Thymus (tissue), 11 donors: ENCODE data around the gene MYO1A. TPM values are rescaled to one million over a fixed set of nuclear protein-coding genes. Genes with fewer than 3 reads are reported as not detected.

ENCODE experiments used
- DNase-seq, 9 donors: peaks; one replicate each; pipeline ENCODE4 v3.0.0-alpha.2; 2013; ENCODE audit warnings: low spot score in 9 of 9, low read depth in 6 of 9, missing footprints in 1 of 9
- H3K27ac ChIP-seq, 2 donors: one replicate each; pipeline ENCODE4 v1.5.1; 2013; ENCODE audit warnings: control low read depth in 1 of 2, low read depth in 1 of 2, low read length in 1 of 2, mild to moderate bottlenecking in 1 of 2, moderate library complexity in 1 of 2
- H3K27me3 ChIP-seq, 2 donors: one replicate each; pipeline ENCODE4 v1.5.1; 2013; ENCODE audit warnings: low read length in 1 of 2; ENCODE audit not compliant: control insufficient read depth in 2 of 2, insufficient read depth in 1 of 2
- H3K36me3 ChIP-seq, 2 donors: one replicate each; pipeline ENCODE4 v1.5.1; 2013; ENCODE audit warnings: low read length in 1 of 2, mild to moderate bottlenecking in 1 of 2, moderate library complexity in 1 of 2; ENCODE audit not compliant: control insufficient read depth in 2 of 2, insufficient read depth in 2 of 2
- H3K4me1 ChIP-seq, 2 donors: one replicate each; pipeline ENCODE4 v1.5.1; 2013; ENCODE audit warnings: low read length in 2 of 2; ENCODE audit not compliant: control insufficient read depth in 2 of 2, insufficient read depth in 2 of 2
- H3K4me3 ChIP-seq, 2 donors: one replicate each; pipeline ENCODE4 v1.5.1; 2013; ENCODE audit warnings: low read length in 2 of 2, control low read depth in 1 of 2, mild to moderate bottlenecking in 1 of 2
- H3K9me3 ChIP-seq, 2 donors: one replicate each; pipeline ENCODE4 v1.5.1; 2013; ENCODE audit warnings: low read length in 1 of 2, mild to moderate bottlenecking in 1 of 2; ENCODE audit not compliant: control insufficient read depth in 2 of 2, insufficient read depth in 1 of 2
- WGBS: extraction: QIAGEN DNeasy Blood & Tissue Kit; methylation state at CpG from one replicate; pipeline ENCODE4 v1.1.7; 2013; 5-methylcytosine and 5-hydroxymethylcytosine counted together
- polyA plus RNA-seq: library from polyadenylated mRNA; stranded (reverse); fragments of 200-250 nt; gene quantifications from one replicate; pipeline ENCODE4 v1.2.3, GENCODE V29; 2013
- total RNA-seq: library from RNA; stranded (reverse); fragments of 120-200 nt; gene quantifications from one replicate; pipeline ENCODE4 v1.2.4, GENCODE V29; 2013
- donor health status: healthy.

MYO1A gene
- total and polyA plus RNA-seq, 2 donors: 0.52 to 1.1 TPM

DNA sequence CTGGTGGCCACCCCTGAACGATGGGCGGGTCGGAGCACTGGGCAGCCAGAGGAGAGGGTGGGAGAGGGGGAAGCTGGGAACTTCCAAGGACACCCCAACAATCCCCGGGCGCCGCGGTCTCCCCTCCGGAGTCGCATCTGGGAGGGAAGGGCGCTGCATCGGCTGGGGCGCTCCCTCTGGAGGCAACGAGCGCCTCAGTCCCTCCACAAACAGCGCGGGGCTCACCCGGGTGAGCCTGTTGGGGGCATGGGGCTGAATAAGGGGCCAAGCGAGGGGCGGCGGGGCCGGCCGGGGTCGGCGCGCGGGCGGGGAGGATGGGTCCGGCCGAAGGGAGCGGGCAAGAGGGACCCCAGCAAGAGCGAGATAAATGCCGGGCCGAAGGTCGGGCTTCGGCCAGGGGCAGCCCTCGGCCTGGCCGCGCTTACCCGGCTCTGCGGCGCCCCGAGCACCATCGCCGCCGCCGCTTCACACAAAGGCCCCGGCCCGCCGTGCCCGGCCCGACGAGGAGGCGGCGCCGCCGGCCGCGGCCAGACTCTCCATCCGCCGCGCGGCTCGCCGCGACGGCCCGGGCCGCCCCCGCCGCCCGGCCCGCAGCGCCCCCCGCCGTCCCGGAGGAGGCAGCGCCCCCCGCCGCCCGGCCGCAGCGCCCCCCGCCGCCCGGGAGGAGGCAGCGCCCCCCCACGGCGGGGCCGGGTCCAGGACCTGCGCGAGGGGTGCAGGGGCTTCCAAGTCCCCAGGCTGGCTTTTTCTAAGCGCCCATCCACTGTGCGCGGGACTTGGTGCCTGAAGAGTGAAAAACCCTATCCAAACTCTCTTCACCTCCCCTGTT is 43.7 kb downstream of the MYO1A start, which contains the start of gene ZBTB39:
ZBTB39 (minus strand) TSS at position 567 of the 829 bp plus-strand sequence. CDS start 1,629 bp downstream, outside the sequence.
- Histone ChIP-seq H3K9me3 (no peaks in the 10 kb centered on the region), H3K36me3 (peaks cover 27 to 36% of the 10 kb centered on the region in 2 donors), H3K4me1 (peaks cover 8 to 30% of the 10 kb centered on the region in 2 donors), H3K27ac (peak within 1 kb of the TSS in 1 of 2 donors; percentile 36), H3K4me3 (peak within 1 kb of the TSS; percentile 61 to 76), H3K27me3 (no peaks in the 10 kb centered on the region)
- DNase-seq: peak in 3 of 9 donors; percentile 57 to 74 (median 61)
- under 1% methylated on average over 94 of the region's 94 CpGs for WGBS

DNA sequence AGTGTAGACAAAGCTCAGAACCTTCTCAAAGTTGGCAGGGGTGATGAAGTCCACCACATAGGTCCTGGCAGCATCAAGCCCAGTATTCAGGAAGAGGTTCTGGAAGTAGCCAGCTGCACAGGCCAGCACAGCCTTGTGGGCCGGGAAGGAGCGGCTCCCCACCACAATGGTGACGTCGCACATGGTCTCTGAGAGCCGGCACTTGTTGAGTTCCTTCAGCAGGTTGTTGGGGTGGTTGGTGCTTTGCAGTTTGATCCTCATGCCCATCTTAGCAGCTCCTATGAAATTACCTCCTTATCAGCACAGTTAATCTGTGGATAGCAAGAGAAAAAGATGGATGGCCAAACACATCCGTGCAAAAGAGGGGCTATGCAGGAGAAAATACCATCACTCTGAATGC is 45.3 kb downstream of the MYO1A start:
- Histone ChIP-seq H3K27ac (no peak overlapping the region), H3K36me3 (peaks cover 30 to 51% of the 10 kb centered on the region in 2 donors), H3K27me3 (no peaks in the 10 kb centered on the region), H3K4me1 (peaks cover 8 to 31% of the 10 kb centered on the region in 2 donors), H3K4me3 (no peak overlapping the region), H3K9me3 (no peaks in the 10 kb centered on the region)
- no peak for DNase-seq
- 94% methylated on average over 6 of the region's 6 CpGs for whole genome bisulfite sequencing

DNA sequence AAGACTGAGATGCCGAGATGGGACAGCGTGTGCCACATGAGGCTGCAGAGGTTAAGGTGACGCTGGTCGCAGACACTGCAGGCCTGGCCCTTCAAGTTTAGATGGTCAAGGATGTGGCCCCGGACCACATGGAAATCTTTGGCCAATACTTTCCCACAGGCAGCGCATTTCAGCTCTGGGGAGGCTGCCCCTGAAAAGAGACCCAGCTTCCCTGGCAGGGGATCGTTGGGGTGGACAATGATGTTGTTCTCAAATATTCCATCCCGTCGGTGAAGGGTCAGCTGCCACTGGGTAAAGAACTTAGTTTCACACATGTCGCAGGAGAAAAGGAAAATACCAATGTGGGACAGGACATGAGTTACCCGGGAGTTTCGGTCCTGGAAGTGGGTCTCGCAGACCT is 46.5 kb downstream of the MYO1A start:
- Histone ChIP-seq H3K27me3 (no peaks in the 10 kb centered on the region), H3K4me3 (no peak overlapping the region), H3K9me3 (no peaks in the 10 kb centered on the region), H3K27ac (no peak overlapping the region), H3K36me3 (peaks cover 30 to 62% of the 10 kb centered on the region in 2 donors), H3K4me1 (peaks cover 8 to 29% of the 10 kb centered on the region in 2 donors)
- 97% methylated on average over 13 of the region's 13 CpGs for WGBS
- no peak for DNase-seq

DNA sequence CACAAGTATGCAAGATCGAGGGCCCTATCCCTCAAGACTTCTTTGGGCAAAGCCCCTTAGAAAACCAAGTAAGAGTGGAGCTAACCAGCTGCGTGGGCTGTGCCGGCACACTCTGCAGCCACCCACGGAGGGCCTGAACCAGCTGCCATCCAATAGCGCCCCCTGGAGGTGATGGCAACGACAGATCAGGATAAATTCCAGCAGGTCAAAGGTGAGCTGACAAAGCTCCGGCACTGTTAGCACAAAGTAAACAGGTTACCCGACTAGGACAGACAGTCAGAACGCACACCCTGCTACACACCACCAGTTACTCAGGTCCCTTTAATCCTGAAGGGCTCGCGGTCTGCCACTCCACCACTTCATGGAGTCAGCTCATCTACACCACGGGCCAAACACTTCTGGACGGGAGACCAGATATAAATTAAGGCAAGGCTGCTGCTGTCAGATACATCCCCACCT is 48.5 kb downstream of the MYO1A start:
- H3K4me1 ChIP-seq: peaks cover 4 to 21% of the 10 kb centered on the region in 2 donors
- H3K36me3 ChIP-seq: peaks cover 30 to 66% of the 10 kb centered on the region in 2 donors
- no peak overlapping the region for H3K4me3 ChIP-seq
- no peak overlapping the region for H3K27ac ChIP-seq
- no peaks in the 10 kb centered on the region for H3K27me3 ChIP-seq
- WGBS: 54% methylated on average over 13 of the region's 13 CpGs
- DNase-seq: peak; percentile 40 to 80 (median 64)
- no peaks in the 10 kb centered on the region for H3K9me3 ChIP-seq

DNA sequence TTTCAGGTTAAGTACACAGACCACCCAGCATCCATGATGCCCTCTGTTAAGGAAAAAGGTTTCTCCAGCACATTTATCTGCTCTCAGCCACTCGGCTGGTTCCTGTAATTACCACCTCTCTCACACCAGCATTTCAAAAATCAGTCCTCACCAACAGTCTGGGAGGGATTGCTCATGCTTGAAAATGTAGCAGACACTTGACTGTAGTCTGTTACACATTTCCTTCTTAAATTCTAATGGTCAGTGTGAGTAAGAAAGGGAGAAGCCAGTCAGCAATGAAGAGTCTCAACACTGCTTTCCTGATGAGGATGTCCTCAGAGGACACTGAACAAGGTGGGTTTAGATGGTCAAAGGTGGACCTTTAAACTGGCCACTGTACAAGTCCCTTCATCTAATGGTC is 49.5 kb downstream of the MYO1A start:
- Histone ChIP-seq H3K36me3 (peaks cover 37 to 69% of the 10 kb centered on the region in 2 donors), H3K27ac (no peak overlapping the region), H3K27me3 (no peaks in the 10 kb centered on the region), H3K4me3 (no peak overlapping the region), H3K9me3 (no peaks in the 10 kb centered on the region), H3K4me1 (peaks cover 2 to 15% of the 10 kb centered on the region in 2 donors)
- DNase-seq: no peak
- 97% methylated on average over 1 of the region's 1 CpG for WGBS

DNA sequence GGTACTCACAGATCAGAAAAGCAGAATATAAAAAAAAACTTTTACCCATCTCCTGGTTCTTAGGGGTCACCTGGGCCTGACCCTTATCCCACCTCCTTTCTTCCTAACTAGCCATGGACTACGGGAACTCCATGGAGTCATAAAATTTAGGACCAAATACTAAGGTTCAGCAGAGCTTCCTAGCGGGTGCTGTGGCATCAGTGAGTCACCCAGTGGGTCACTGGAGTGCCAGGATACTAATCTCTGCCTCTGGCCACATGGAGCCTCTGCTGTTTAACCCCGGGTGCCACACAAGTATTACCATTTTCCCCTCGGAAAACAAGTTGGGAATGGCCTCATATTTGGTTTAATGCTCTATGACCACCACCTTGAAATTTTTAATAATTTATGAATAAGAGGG is 50.5 kb downstream of the MYO1A start:
- DNase-seq: no peak
- no peak overlapping the region for H3K4me3 ChIP-seq
- no peak overlapping the region for H3K27ac ChIP-seq
- H3K4me1 ChIP-seq: peaks cover 0 to 7% of the 10 kb centered on the region in 2 donors
- H3K27me3 ChIP-seq: no peaks in the 10 kb centered on the region
- no peaks in the 10 kb centered on the region for H3K9me3 ChIP-seq
- 99% methylated on average over 4 of the region's 4 CpGs for WGBS
- H3K36me3 ChIP-seq: peaks cover 36 to 65% of the 10 kb centered on the region in 2 donors

DNA sequence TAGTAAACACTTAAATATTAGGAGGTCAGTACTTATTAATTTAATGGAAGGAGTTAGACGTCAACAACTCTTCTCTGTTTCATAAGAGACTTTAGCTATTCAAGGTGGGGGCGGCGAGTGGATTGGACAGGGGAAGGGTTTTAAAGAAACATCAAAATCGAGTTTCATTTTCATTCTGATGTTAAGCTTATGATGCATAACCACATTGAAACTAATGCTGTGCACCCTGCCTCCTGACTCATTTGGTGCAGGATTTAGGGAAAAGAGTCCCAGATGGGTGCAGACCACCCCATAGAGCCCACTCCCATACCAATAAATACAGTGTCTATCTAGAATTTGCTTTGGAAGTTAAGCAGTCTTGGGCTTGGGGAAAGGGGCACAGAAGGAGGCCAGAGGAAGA is 50.9 kb downstream of the MYO1A start:
- DNase-seq: no peak
- WGBS: 87% methylated on average over 4 of the region's 4 CpGs
- no peak overlapping the region for H3K27ac ChIP-seq
- H3K4me1 ChIP-seq: peaks cover 0 to 7% of the 10 kb centered on the region in 2 donors
- H3K4me3 ChIP-seq: no peak overlapping the region
- H3K27me3 ChIP-seq: no peaks in the 10 kb centered on the region
- H3K36me3 ChIP-seq: peaks cover 31 to 61% of the 10 kb centered on the region in 2 donors
- no peaks in the 10 kb centered on the region for H3K9me3 ChIP-seq

DNA sequence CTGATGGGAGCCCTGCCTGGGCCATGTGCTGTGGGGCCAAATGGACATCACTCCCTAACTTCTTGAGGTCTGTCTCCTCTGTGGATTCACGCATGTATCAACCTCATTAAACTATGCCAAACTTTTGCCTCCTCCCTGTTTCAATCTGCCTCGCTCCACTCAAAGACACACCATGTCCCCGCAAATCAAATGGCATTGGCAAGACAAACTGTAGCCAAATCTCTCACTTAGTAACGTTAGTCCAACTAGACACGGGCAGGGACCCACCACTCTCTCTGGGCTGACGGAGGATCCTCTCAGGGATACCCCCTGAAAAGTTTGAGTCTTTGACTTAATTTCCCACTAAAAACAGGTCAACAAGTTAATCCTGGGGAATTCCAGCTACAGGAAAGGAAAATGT is 51.6 kb downstream of the MYO1A start:
- Histone ChIP-seq H3K4me1 (peaks cover 0 to 7% of the 10 kb centered on the region in 2 donors), H3K36me3 (peaks cover 24 to 54% of the 10 kb centered on the region in 2 donors), H3K27ac (no peak overlapping the region), H3K27me3 (no peaks in the 10 kb centered on the region), H3K4me3 (no peak overlapping the region), H3K9me3 (no peaks in the 10 kb centered on the region)
- no peak for DNase-seq
- WGBS: 98% methylated on average over 6 of the region's 6 CpGs

DNA sequence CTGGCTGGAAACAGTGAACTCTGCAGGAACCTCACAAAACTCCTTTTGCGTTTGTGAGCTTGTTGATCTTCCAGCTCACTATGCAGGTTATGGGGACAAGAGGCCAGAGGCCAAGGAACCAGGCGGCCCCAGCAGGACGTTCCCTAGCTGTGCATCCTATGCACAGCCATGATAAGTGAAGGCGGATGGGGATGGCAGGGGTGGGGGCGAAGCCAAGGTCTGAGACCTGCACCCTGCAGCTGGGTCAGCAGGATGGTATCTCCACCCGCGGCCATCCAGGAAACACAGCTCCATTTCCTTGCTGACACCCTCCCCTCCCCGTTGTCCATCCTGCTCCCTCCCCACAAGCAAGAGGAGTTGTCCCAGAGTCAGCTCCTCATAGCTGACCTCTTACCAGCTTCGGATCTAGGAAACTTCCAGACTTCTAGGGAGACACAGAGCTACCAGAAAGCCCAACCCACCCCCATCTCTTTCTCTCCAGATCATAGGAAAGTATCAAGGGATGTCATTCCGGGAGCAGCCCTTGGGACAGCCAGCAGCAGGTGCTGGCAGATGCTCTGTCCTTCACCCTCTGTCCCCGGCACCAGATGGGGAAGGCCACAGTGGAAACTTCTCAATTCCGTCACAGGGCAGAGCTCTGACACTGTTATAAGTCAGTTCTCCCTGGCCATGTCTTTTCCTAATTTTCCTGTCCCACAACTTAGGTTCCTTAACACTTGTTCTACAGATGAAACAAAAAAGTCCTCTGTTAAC is 53.0 kb downstream of the MYO1A start:
- Histone ChIP-seq H3K36me3 (peaks cover 11 to 40% of the 10 kb centered on the region in 2 donors), H3K4me3 (no peak overlapping the region), H3K27me3 (no peaks in the 10 kb centered on the region), H3K4me1 (peaks cover 0 to 7% of the 10 kb centered on the region in 2 donors), H3K27ac (no peak overlapping the region), H3K9me3 (no peaks in the 10 kb centered on the region)
- WGBS: 95% methylated on average over 12 of the region's 12 CpGs
- no peak for DNase-seq
